Activated naive CD4-positive, alpha-beta T cell treated with anti-CD3 and anti-CD28 coated beads, Interleukin-2, amount 50 U/mL, for 72 hours (primary cell): Measurements from ENCODE around the gene RAB12. TPM values are rescaled to one million over a fixed set of nuclear protein-coding genes. Genes with fewer than 3 reads are reported as not detected.
A peak's percentile ranks its signal among the peaks of the same experiment; 100 is the strongest.
"Not testable (repeated sequence)": the region's sequence is repeated elsewhere in the genome, so short reads cannot be mapped to it uniquely, and the experiment has no call there.

ENCODE experiments used
- ATAC-seq, 2 donors: fragments of 150-1000 bp; cut with Tn5 transposase; 2 replicates each; pipeline ENCODE4 v1.10.0; 2021; ENCODE audit warnings: mild to moderate bottlenecking in 2 of 2, moderate library complexity in 2 of 2
- DNase-seq, 2 donors: peaks; one replicate each; pipeline ENCODE4 v3.0.0; 2021 to 2022; ENCODE audit warnings: low spot score in 2 of 2
- H3K27ac Mint-ChIP-seq, 2 donors: one replicate each; pipeline ENCODE4 v1.8.0; 2022; ENCODE audit warnings: mild to moderate bottlenecking in 2 of 2, mixed read lengths in 2 of 2
- H3K36me3 Mint-ChIP-seq, 2 donors: one replicate each; pipeline ENCODE4 v1.8.0; 2022; ENCODE audit warnings: mixed read lengths in 2 of 2
- H3K9me3 Mint-ChIP-seq, 2 donors: one replicate each; pipeline ENCODE4 v1.8.0; 2022; ENCODE audit warnings: mixed read lengths in 2 of 2
- total RNA-seq, 2 donors: library from RNA; stranded (reverse); gene quantifications; one replicate each; pipeline ENCODE4 v1.2.3, GENCODE V29; 2022

The RAB12 gene
- total RNA-seq, 2 donors from 2014 or later = 10.9 to 18.6 TPM

DNA sequence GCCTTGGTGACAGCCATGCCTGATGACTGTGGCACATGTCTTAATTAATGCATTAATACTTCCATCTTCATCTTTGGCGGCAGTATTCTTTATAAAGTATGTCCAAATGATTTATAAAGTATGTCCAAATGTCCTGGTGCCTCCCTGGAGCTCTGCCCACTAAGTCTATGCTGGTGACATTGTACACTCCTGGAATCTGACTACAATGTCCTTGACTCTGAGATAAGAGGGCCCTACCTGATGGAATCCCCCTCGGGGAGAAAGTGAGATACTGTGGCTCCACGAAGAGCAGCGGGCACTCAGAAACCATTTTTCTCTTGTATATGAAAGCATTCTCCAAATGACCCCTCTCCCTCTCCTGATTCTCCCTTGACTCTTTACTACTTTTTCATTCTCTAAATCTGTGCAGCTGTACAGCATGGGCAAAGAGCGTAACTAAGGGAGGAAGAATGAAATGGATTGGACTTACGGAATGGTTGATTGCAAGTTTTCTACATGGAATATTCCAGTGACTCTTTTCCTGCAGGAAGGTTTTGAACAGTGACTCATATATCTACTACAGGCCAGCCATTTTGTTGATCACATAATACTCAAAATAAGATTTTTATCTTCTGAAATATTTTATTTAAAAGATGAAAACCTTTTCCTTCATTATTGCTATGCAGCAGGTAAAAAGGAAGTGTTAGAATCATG is 17.3 kb downstream of the RAB12 start:
- no peak for DNase-seq
- no peak for ATAC-seq
- Mint-ChIP-seq H3K36me3 (peaks cover 9 to 17% of the 10 kb centered on the region in 2 donors), H3K9me3 (no peaks in the 10 kb centered on the region), H3K27ac (no peak overlapping the region)

DNA sequence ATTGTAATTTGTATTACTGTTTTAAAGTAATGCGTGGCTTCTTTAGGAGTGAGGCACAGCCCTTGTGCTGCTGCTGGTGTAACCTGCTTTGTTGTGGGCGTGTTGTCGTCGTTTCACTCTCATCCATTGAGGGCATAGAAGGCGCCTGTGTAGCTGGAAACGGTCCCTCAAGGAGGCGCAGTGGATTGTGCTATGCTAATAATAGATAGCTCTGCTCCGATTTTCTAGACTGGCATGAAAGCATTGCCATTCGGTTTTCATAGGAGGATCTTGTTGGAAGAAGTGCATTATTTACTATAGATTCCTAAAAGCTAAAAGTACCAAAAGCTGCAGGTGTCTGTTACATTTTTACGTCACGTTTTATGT is 17.9 kb downstream of the RAB12 start:
- ATAC-seq (no peak), DNase-seq (no peak)
- H3K27ac Mint-ChIP-seq = no peak overlapping the region
- H3K9me3 Mint-ChIP-seq = no peaks in the 10 kb centered on the region
- H3K36me3 Mint-ChIP-seq = peaks cover 3 to 12% of the 10 kb centered on the region in 2 donors

DNA sequence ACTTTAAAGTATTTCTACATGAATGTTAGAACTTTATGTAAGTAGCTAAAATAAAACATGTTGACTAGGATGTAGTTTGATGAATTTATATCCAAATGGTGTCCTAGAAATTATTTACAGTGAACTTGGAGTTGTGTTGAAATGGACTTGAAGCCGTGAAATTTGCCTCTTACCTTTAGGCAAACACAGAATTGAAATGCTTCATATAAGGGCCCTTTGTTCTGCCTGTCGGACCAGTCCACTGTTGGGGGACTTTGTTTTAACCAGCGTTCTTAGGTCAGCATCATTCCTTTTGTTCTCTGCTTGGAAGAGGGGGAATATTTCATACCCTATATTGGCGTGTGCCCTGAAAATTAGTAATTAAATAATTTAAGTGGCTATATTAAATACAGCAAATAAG is 18.3 kb downstream of the RAB12 start:
- ATAC-seq = no peak
- H3K36me3 Mint-ChIP-seq = peaks cover 0 to 7% of the 10 kb centered on the region in 2 donors
- H3K9me3 Mint-ChIP-seq = no peaks in the 10 kb centered on the region
- DNase-seq = no peak
- no peak overlapping the region for H3K27ac Mint-ChIP-seq

DNA sequence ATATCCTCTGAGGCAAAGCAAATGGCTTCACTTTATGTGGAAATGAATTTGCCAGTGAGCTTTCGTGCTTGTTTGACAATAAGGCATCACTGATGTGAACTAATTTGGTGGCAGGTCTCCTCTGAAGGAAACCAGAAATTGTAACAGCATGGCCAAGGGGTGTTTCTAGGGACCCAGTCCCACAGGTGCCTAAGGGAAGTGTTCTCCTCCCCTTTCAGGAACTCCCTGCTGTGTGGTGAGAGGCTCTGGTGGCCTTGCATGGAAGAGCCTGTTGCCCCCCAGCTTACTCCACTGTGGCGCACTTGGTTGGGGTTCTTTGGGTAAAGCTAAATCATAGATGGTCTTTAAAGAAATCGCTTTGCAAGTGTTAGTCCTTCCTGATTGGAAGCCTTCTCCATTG is 20.4 kb downstream of the RAB12 start:
- no peak for ATAC-seq
- H3K9me3 Mint-ChIP-seq = no peaks in the 10 kb centered on the region
- DNase-seq = no peak
- H3K27ac Mint-ChIP-seq = no peak overlapping the region
- H3K36me3 Mint-ChIP-seq = peaks cover 0 to 9% of the 10 kb centered on the region in 2 donors

DNA sequence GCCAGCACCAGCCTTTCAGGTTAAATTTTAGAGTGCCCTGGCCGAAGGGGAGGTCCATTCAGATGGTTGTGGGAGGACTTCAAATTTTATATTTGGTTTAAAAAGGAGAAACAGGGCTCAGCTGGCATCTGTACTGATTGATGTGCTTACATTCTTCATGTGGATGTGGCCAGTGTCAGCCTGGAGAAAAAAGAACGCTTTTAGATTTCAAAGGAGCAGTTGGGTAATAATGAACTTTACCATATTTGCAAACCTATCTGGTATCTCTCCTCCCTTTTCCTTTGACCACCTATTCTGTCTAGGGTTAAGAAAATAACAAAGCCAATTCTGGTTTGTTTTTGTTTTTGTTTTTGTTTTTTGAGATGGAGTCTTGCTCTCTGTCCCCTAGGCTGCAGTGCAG is 21.3 kb downstream of the RAB12 start:
- no peak for DNase-seq
- H3K27ac Mint-ChIP-seq = no peak overlapping the region
- no peaks in the 10 kb centered on the region for H3K9me3 Mint-ChIP-seq
- peaks cover 0 to 14% of the 10 kb centered on the region in 2 donors for H3K36me3 Mint-ChIP-seq
- no peak for ATAC-seq

DNA sequence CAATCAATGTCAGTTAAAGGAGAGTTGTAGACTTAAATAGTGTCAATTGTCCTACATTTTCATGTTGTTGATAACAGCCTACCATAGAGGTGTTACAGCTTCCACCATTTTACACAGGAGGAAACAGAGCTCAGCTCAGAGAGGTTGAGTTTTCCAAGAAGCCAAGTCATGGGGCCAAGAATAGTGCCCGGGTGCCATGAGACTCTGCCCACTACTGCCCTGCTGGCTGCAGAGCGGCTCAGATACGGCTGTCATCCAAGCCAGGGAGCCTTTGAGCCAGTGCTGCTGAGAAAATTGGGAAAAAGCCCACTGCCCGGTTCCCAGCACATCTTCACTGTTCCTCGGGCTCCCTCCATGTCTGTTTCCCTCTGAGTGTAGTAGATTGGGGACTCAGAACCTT is 22.0 kb downstream of the RAB12 start:
- peaks cover 0 to 14% of the 10 kb centered on the region in 2 donors for H3K36me3 Mint-ChIP-seq
- no peaks in the 10 kb centered on the region for H3K9me3 Mint-ChIP-seq
- H3K27ac Mint-ChIP-seq = no peak overlapping the region
- ATAC-seq (no peak), DNase-seq (no peak)

DNA sequence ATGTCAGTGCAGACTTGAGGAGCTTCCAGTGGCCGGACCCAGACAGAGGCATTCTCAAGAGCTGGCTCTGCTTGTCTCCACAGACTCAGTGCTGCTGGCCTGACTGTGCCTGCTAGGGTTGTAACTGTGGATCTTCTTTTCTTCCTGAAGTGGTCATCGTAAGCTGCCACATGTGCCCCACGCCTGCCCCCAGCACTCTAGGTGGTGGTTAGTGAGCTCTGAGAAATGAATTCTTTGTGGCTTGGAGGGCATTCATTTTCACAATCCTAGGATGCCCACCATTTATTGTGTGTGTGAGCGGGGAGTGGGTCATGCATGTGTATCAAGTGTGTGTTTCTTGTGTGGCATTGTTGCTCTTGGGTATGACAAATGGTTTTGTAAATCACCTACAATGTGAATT is 23.1 kb downstream of the RAB12 start:
- H3K9me3 Mint-ChIP-seq = no peaks in the 10 kb centered on the region
- H3K27ac Mint-ChIP-seq = no peak overlapping the region
- H3K36me3 Mint-ChIP-seq = peaks cover 0 to 14% of the 10 kb centered on the region in 2 donors
- DNase-seq = no peak
- ATAC-seq = no peak

DNA sequence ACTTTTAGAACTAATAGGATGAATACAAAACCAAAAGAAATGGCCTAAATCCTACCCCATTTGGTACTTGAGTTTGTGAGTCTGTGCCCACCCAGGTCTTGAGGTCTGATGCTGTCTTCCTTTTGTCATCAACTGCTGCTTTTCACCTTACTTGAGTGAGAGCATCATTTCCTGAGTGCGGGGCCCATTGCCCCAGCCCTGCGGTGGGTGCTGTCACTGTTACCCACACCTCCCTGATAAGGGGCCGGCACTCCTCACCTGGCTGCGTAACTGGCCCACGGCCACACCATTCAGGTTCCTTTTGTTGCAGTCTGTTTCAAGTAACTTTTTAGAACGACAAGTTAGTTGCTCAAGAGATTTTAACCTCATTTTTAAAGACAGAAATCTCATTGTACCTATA is 25.3 kb downstream of the RAB12 start:
- Mint-ChIP-seq H3K36me3 (peaks cover 12 to 17% of the 10 kb centered on the region in 2 donors), H3K9me3 (no peaks in the 10 kb centered on the region), H3K27ac (no peak overlapping the region)
- DNase-seq (no peak), ATAC-seq (no peak)

DNA sequence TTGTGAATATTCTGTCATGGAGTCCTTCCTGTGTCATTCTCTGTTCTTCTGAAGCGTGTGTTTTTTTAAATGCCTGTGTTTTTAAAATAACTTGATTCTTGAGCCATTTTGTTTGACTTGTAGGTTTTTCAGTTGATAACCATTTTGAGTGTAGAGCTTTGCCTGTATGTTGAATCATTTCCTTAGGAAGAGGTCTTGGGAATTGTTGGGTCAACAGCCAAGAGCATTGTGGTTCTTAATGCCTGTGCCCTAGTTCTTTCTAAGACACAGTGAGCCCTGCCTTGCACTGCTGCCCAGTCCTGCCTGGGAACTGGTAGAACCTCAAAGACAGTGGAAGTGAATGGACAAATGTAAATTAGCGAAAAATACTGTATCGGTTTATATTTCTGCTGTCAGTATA is 25.9 kb downstream of the RAB12 start:
- ATAC-seq (no peak), DNase-seq (no peak)
- no peak overlapping the region for H3K27ac Mint-ChIP-seq
- H3K36me3 Mint-ChIP-seq = peaks cover 17 to 22% of the 10 kb centered on the region in 2 donors
- H3K9me3 Mint-ChIP-seq = no peaks in the 10 kb centered on the region

DNA sequence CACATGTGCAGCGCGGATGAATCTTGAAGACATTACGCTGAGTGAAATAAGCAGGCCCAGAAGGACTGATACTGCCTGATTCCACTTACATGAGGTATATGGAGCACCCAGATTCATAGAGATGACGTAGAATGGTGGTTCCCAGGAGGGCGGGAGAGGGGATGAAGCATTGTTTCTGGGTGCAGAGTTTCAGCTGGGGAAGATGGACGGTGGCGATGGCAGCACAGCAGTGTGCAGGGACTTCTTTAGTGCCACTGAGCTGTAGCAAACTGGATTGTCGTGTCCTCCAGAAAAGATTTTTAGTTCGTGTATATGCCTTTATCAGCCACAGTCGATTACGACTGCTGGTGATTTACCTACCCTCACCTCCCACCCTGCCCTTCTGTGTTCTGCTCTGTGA is 30.5 kb downstream of the RAB12 start:
- Mint-ChIP-seq H3K27ac (peak overlapping the region in 1 of 2 donors; percentile 26), H3K36me3 (peaks cover 21 to 37% of the 10 kb centered on the region in 2 donors), H3K9me3 (peaks cover 0 to 4% of the 10 kb centered on the region in 2 donors)
- DNase-seq (no peak), ATAC-seq (no peak)

DNA sequence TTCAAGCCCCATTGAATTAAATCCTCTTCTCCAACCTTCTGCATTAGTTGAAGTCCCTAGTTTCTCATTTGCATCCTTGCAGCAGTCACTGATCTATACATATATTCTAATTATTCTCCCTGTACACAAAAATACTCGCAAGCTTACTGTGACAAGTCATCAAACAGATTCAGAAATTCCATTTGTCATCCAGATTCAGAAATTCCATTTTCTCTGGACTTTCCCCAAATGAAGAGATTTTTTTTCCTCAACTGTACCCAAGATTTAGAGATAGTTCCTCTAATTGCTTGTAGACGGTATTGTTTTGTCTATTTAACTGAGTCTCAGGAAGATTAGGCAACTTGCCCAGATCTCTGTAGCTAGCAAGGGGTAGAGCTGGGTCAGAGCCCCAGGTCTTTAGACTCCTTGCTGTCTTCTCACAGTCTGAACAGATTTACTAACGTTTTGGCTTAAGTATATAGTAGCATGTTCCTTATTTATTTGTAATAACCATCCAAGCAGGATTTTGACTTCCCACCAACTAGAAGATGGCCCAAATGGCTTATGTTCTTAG is 34.2 kb downstream of the RAB12 start:
- Mint-ChIP-seq H3K9me3 (peaks cover 0 to 4% of the 10 kb centered on the region in 2 donors), H3K27ac (no peak overlapping the region), H3K36me3 (peaks cover 22 to 31% of the 10 kb centered on the region in 2 donors)
- DNase-seq (no peak), ATAC-seq (no peak)

DNA sequence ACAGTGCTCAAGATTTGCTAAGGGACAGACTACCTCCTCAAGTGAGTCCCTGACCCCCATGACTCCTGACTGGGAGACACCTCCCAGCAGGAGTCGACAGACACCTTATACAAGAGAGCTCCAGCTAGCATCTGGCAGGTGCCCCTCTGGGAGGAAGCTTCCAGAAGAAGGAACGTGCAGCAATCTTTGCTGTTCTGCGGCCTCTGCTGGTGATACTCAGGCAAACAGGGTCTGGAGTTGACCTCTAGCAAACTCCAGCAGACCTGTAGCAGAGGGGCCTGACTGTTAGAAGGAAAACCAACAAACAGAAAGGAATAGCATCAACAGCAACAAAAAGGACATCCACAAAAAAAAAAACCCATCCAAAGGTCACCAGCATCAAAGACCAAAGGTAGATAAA is 38.1 kb downstream of the RAB12 start:
- not testable (repeated sequence) for H3K27ac Mint-ChIP-seq, ATAC-seq, H3K9me3 Mint-ChIP-seq, H3K36me3 Mint-ChIP-seq, DNase-seq

DNA sequence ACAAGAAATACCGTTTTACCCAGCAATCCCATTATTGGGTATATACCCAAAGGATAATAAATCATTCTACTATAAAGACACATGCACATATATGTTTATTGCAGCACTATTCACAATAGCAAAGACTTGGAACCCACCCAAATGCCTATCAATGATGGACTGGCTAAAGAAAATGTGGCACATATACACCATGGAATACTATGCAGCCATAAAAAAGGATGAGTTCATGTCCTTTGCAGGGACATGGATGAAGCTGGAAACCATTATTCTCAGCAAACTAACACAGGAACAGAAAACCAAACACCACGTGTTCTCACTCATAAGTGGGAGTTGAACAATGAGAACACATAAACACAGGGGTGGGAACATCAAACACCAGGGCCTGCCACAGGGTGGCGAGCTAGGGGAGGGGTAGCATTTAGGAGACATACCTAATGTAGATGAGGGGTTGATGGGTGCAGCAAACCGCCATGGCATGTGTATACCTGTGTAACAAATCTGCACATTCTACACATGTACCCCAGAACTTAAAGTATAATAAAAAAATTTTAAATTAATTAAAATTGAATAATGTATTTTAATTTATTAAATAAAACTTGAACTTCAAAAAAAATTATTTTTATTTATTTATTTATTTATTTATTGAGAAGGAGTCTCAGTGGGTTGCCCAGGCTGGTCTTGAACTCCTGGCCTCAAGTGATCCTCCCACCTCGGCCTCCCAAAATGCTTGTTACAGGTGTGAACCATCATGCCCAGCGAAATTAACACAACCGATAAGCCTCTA is 42.4 kb downstream of the RAB12 start:
- not testable (repeated sequence) for ATAC-seq, DNase-seq, H3K27ac Mint-ChIP-seq, H3K9me3 Mint-ChIP-seq, H3K36me3 Mint-ChIP-seq

DNA sequence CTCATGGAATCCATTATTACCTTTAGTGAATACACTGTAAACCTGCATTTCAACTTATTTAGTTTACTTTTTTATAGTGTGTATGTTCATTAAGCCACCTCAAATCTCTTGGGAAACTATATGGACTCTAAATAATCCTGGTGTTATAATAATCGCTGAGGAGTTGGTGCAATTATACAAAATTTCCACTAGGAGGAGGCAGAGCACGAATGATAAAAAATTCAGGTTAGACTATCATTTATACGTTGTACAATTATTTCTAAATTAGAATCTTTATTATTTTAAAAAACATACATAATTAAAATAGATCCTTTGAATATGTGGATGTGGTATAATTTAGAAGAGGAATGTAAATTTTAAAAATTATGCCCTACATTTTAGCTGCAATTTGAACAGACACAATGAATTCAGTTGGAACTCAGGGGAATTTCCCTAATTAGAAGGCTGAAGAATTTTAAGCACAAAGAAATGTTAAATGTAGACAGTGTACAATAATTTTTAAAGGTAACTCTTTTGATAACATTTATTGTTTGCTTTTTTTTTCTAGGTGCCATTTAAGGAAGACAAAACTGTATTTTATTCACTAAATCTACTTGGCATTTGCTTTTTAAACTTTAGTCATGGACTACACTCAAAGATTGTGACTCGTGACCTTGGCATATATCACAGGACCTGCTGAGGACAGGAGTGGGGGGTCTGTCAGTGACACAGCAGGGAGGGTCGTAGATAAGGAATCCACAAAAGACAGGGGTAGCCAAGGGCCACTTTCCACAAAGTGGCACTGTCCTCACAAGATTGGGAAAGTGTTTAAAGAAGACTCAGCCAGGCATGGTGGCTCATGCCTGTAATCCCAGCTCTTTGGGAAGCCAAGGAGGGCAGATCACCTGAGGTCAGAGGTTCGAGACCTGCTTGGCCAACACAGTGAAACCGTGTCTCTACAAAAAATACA is 45.5 kb downstream of the RAB12 start:
- no peak for DNase-seq
- no peak for ATAC-seq
- H3K9me3 Mint-ChIP-seq = no peaks in the 10 kb centered on the region
- no peaks in the 10 kb centered on the region for H3K36me3 Mint-ChIP-seq
- H3K27ac Mint-ChIP-seq = peak overlapping the region in 1 of 2 donors; percentile 14

DNA sequence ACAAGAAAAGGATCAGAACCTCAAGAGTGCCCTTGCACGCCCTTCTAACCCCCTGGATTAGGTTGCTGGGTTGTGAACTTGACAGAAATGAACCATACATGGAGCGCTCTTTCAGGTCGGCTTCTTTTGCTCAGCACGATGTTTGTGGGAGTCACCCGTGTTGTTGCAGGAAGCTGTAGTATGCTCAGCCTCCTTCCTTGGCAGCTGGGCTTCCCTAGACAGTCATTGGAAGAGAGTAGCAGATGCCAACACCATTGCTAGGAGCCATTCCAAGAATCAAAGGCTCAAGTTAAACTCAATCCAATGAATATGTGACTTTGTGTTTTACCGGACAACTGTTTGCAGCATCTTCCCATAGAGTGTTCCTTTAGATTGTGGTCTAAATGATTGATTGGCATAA is 47.0 kb downstream of the RAB12 start:
- no peak for DNase-seq
- Mint-ChIP-seq H3K27ac (no peak overlapping the region), H3K36me3 (no peaks in the 10 kb centered on the region), H3K9me3 (no peaks in the 10 kb centered on the region)
- no peak for ATAC-seq

DNA sequence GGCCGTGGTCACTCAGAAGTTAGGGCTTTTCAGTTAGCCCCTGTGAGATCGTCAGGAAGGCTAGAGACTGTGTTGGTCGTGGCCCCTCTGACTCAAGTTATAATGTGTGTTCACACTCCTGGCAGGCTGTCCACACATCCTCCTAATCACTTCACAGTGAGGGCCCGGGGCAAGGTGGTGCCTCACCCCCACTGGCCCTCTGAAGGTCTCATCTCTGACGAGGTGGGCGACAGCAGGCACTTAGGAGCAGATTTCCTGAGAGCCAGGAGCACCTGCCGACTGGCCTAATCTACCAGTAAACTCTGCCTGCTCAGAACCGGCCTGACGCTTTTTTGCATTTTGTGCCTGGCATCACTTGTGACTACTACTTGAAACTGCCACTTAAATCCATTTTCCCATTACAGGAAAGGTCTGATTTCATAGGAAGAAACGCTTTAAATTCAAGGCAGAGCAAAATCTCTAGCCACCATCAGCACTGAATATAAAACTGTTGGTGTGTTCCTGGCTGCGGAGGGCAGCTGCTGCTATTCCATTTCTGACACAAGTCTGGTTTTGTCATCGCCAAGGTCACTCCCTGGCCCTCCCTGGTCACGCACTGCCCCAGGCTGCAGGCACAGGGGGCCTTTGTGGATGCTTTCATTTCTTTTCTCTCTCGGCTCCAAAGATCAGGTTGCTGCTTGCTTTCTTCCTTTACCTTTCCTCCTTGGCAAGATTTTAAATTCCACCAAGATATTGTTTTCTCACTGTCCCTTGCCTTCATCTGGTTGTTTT is 48.0 kb downstream of the RAB12 start:
- ATAC-seq = no peak
- Mint-ChIP-seq H3K9me3 (no peaks in the 10 kb centered on the region), H3K36me3 (no peaks in the 10 kb centered on the region), H3K27ac (no peak overlapping the region)
- no peak for DNase-seq
